HuH-7.5 (cell line): ENCODE data around the gene KCNH8.
"Not testable (repeated sequence)": the region's sequence is repeated elsewhere in the genome, so short reads cannot be mapped to it uniquely, and the experiment has no call there.

ENCODE experiments used
- DNase-seq: peaks from one replicate; pipeline ENCODE4 v3.0.0; 2011; ENCODE audit warnings: low spot score

KCNH8 gene

DNA sequence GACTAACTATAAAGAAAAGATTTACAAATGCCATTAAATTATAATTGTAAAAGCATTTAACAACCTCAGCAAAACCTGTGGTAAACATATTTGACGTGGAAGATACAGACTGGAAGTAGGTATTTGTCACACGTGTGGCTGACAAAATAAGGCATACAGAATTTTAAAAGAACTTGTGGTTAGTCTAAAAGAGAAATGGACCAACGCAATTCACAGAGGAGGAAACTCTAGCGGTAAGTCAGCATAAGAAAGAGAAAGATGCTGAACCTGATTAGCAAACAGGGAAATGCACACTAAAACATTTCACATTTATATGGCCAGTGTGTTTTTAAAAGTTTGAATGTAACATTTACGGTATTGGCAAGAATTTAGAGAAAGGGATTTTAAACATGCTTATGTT lies 35.3 kb downstream of the KCNH8 start:
- DNase-seq = no peak

- no peak for DNase-seq
Measured at GRCh38 chr3:19190126-19190525, 41.8 kb downstream of the KCNH8 start.

DNA sequence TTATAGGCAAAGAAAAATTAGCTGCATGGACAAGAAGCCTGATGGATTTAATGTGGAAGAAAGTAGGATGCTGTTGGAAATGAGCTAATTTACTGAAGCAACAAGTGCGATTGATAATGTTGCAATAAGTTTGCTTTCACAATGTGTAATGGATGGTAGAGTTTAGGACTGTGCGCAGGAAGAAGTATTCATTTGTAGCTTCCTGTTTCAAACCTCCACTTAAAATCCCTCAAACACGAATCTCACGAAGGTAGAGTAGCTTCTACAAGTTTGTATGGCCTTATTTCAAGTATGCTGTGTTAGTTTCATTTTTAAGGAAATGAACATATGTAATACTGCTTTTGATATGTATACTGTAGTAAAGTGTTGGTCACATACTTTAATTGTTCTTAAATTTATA lies 42.3 kb downstream of the KCNH8 start:
- no peak for DNase-seq

DNA sequence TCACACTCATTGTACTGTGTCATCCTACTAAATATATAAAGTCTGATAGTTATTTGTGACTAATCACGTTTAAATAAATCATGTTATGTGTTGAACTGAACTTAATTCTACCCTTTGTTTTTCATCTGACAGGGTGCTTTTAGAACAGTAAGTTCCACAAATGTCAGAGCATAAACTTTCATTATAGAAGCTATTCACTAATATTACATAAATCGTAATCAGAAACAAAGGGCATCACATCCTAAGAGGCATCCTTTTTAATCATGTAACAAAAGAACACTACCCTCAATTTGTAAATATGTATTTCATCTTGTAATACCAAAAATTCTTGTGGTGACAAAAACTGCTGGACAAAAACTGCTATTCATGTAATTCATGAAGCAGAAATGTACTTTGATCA lies 50.8 kb downstream of the KCNH8 start:
- no peak for DNase-seq

- DNase-seq = no peak
Measured at GRCh38 chr3:19202303-19202702, 54.0 kb downstream of the KCNH8 start.

DNA sequence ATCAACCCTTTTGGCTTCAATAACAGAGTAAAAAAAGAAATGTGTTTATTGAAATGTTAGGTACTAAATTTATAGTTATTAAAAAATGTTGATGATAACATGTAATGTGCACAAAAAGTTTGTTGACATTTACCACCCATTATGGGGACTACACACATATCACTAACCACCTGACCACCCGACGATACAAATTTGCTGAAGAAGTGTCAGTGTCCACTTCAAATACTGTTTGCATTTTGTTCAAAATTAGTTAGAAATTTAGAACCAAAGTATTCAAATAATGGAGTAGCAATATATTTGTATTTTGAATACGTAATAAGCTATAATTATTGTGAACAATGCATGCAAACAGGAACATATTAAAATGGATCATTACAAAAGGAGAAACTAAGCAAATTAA lies 54.4 kb downstream of the KCNH8 start:
- no peak for DNase-seq

DNA sequence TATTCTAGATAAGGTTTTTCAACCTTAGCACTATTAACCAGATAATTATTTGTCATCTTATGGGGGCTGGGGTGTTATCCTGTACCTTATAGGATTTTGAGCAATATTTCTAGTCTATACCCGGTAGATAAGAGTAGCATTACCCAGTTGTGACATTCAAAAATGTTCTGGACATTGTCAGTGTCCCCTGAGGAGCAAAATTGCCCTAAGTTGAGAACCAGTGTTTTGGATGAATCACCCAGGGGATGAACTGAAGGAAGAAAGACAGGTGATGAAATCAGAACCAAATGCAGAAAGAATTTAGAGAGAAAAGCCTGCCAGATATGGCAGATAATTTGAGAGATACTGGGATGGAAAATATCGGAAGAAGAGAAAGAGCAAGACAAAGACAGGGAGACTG lies 58.2 kb downstream of the KCNH8 start:
- no peak for DNase-seq

- DNase-seq = peak; percentile 12
Measured at GRCh38 chr3:19213603-19214220, 65.4 kb downstream of the KCNH8 start.

DNA sequence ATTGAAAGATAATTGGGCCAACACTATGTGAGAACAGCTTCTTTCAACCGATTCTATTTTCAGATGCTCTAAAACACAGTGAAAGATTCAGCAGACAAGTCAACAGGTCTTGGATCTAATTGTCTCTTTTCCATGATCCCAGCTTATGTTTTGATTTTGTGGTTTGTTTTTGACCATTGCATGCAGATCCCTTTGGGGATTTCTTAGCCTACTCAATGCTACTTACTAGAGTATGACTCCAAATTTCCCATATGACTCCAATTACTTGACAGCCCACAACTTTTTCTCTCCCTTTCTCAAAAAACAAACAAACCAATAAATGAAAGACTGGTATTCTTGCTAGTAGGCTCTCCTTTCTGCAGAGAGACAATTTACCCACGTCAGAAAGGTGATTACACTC lies 67.1 kb downstream of the KCNH8 start:
- no peak for DNase-seq

- DNase-seq = no peak
Measured at GRCh38 chr3:19216669-19217337, 68.5 kb downstream of the KCNH8 start.

DNA sequence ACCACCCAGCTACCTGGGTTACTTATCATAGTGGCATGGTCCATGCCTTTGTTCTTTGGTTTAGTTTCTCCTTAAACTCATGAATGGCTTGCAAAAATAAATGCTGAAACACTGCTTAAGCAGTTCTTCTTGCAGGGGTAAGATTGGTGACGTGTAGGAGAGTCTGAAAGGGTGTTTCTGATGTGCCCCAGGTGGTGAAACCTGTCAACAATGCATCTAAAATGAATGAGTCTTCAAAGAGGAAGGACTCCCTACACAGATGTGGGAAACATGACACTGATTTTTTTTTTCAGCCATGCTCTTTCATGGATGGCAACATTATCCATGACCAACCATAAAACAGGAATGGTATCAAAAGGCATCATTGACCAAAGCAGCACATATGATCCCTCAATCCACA lies 72.0 kb downstream of the KCNH8 start:
- no peak for DNase-seq

- DNase-seq = no peak
Measured at GRCh38 chr3:19221081-19221480, 72.8 kb downstream of the KCNH8 start.

DNA sequence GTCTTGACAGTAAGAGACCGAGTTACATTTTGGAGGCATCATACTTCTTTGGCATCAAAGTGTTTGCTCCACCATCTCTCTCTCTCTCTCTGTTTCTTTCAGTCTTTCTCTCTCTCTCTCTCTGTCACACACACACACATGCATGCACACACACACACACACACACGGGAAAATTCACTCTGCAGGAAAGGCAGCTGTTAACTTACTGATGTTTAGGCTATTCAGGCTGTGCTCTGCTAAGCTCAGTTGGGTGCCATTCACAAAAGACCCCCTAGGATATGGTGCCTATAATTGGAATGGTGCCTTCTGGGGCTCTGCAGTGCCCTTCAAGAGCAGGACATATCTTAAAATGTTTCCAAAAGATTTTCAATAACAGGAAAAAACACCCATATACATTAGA lies 78.2 kb downstream of the KCNH8 start:
- no peak for DNase-seq

GRCh38 chr3:19228167-19228566 lies 79.9 kb downstream of the KCNH8 start:
- DNase-seq = no peak

GRCh38 chr3:19229086-19229485 lies 80.8 kb downstream of the KCNH8 start:
- DNase-seq = no peak

DNA sequence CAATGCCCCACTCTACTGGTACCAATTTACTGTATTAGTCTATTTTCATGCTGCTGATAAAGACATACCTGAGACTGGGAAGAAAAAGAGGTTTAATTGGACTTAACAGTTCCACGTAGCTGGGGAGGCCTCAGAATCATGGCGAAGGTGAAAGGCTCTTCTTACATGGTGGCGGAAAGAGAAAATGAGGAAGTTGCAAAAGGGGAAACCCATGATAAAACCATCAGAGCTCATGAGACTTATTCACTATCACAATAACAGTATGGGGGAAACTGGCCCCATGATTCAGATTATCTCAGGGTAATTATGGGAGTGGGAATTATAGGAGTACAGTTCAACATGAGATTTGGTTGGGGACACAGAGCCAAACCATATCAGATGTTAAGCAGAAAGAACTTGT lies 81.6 kb downstream of the KCNH8 start:
- not testable (repeated sequence) for DNase-seq

DNA sequence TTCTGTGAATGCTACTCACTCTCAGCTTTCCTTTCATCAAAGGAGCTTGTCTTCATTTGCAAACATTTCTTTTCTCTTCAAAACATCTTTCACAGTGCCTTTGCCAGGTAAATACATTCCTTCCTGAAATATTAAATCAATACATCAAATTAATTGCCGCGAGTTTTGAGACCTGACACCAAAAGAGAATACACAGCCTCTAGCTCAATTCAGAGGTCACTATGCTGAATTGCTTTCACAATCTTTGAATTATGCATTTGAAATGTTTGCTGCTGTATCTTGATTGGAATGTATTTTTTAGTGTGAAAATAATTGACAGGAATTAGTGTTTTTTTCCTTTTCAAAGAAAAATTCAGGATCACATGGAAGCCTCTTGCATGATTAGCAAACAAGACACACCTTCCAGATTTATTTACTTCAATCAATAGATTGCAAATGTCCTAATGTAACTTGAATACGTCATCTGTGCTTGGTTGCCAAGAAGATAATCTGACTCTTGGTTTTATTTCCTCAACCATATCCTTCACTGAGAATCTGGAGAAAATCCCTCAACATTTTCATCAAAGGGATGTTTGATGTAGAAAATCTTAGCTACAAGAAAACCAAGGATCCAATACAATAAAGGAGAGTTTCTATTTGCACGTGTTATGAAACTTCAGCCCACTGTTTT lies 83.6 kb downstream of the KCNH8 start:
- no peak for DNase-seq

DNA sequence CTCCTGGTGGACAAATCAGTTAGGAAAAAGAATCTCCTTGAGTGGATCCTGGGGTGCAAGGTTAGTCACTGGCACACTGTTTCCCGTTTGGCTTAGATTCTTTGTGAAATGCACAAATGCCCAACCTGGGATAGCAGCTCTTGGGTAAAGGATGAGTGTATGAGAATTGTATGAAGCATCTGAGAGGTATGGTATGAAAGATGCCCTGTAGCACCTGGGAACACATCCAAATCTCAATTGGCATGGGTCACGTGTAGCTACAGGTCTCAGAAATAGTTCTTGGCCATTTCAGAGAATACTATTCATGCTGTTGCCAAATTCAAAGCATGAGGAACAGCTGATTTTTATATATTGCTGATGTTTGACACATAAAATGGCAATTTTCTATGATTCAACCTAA lies 84.3 kb downstream of the KCNH8 start:
- DNase-seq = no peak

DNA sequence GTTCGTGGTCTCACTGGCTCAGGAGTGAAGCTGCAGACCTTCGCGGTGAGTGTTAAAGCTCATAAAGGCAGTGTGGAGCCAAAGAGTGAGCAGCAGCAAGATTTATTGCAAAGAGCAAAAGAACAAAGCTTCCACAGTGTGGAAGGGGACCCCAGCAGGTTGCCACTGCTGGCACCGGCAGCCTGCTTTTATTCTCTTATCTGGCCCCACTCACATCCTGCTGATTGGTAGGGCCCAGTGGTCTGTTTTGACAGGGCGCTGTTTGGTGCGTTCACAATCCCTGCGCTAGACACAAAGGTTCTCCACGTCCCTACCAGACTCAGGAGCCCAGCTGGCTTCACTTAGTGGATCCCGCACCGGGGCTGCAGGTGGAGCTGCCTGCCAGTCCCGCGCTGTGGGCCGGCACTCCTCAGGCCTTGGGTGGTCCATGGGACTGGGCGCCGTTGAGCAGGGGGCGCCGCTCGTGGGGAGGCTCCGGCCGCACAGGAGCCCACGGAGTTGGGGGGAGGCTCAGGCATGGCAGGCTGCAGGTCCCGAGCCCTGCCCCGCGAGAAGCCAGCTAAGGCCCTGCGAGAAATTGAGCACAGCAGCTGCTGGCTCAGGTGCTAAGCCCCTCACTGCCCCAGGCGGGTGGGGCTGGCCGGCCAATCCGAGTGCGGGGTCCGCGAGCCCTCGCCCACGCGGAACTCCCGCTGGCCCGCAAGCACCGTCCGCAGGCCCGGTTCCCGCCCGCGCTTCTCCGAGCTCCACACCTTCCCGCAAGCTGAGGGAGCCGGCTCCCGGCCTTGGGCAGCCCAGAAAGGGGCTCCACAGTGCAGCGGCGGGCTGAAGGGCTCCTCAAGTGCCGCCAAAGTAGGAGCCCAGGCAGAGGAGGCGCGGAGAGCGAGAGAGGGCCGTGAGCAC lies 85.8 kb downstream of the KCNH8 start:
- DNase-seq = not testable (repeated sequence)

GRCh38 chr3:19248143-19248542 lies 99.8 kb downstream of the KCNH8 start:
- no peak for DNase-seq

- DNase-seq = no peak
Measured at GRCh38 chr3:19248767-19249166, 100.5 kb downstream of the KCNH8 start.

DNA sequence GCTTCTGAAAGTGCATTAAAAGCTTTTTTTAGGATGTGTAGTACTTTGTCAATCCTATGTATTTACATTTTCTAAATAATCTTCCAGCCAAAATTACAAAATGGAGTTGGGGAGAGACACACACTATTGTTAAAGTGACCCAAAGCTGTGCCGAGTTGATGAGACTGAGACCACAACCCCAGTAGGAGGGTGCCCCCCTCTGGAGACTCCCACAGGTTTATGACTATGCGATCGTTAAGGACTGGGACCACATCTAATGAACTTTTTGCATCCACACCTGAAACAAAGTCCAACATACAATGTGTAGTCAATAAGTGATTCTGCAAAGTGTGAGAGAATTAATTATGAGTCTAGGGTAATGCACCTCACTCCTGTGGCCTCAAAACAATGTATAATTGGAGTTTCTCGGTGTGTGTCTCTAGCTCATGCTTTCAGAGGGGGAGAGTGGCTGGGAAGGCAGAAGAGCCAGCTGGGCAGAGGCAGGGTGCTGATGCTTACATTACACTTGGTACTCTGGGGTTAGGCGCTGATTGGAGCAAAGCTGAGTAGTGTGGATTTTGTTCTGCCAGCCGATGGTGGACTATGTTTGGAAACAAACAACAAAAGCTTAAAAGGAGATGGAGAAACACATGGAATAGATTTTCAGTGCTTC lies 102.8 kb downstream of the KCNH8 start:
- DNase-seq = no peak
